ENCODE data around the gene SERPINA1.

SERPINA1 gene

DNA sequence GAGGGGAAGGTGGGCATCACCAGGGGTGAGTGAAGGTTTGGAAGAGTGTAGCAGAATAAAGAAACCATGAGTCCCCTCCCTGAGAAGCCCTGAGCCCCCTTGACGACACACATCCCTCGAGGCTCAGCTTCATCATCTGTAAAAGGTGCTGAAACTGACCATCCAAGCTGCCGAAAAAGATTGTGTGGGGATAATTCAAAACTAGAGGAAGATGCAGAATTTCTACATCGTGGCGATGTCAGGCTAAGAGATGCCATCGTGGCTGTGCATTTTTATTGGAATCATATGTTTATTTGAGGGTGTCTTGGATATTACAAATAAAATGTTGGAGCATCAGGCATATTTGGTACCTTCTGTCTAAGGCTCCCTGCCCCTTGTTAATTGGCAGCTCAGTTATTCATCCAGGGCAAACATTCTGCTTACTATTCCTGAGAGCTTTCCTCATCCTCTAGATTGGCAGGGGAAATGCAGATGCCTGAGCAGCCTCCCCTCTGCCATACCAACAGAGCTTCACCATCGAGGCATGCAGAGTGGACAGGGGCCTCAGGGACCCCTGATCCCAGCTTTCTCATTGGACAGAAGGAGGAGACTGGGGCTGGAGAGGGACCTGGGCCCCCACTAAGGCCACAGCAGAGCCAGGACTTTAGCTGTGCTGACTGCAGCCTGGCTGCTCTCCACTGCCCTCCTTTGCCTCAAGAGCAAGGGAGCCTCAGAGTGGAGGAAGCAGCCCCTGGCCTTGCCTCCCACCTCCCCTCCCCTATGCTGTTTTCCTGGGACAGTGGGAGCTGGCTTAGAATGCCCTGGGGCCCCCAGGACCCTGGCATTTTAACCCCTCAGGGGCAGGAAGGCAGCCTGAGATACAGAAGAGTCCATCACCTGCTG is 7.0 kb downstream of the SERPINA1 start:
- Histone ChIP-seq H2AFZ (ENCODE audit: low read length) (no peak overlapping the region), H3K27ac (ENCODE audit: low read length) (no peak overlapping the region)
- DNase-seq, result no peak

DNA sequence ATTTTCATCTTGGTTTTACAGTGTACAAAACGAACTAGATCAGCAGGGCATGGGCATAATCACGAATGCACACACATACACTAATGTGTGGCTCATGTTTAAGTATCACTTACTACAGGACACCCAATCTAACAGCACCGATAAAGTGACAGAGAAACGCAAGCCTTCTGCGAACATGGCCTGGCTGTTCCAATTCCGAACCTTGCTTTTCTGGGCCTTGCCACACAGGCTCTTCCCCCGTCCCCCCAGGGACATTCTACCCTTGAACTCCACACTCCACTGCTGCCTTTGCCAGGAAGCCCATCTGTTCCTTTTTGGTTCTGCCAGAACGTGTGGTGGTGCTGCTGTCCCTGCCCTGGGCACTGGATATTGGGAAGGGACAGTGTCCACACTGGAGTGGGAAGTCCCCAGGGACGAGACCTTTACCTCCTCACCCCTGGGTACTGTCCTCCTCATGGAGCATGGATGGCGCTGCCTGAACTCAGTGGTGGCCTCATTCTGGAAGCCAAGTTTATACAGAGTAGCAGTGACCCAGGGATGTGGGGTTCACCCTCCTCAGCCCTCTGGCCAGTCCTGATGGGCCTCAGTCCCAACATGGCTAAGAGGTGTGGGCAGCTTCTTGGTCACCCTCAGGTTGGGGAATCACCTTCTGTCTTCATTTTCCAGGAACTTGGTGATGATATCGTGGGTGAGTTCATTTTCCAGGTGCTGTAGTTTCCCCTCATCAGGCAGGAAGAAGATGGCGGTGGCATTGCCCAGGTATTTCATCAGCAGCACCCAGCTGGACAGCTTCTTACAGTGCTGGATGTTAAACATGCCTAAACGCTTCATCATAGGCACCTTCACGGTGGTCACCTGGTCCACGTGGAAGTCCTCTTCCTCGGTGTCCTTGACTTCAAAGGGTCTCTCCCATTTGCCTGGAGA is 7.9 kb downstream of the SERPINA1 start:
- no peak overlapping the region for H2AFZ ChIP-seq (ENCODE audit: low read length)
- H3K27me3 ChIP-seq (replicated peaks; ENCODE audit: insufficient read depth, low read length), result no peaks in the 10 kb centered on the region
- H3K9me3 ChIP-seq (replicated peaks; ENCODE audit: insufficient read depth, low read length), result no peaks in the 10 kb centered on the region
- no peak overlapping the region for H3K9ac ChIP-seq (ENCODE audit: low read length)
- H3F3A ChIP-seq (ENCODE audit: insufficient read depth, low read length), result no peaks in the 10 kb centered on the region
- no peaks in the 10 kb centered on the region for H3K4me1 ChIP-seq (ENCODE audit: low read length)
- H3K4me2 ChIP-seq (ENCODE audit: low read depth, low read length), result no peak overlapping the region
- H4K20me1 ChIP-seq (ENCODE audit: insufficient read depth, low read length), result no peaks in the 10 kb centered on the region
- no peak overlapping the region for H3K4me3 ChIP-seq (ENCODE audit: low read length)
- no peaks in the 10 kb centered on the region for H3K9me2 ChIP-seq (replicated peaks; ENCODE audit: insufficient read depth, low read length)
- H3K79me2 ChIP-seq (ENCODE audit: low read length), result no peaks in the 10 kb centered on the region
- no peaks in the 10 kb centered on the region for H3K36me3 ChIP-seq (replicated peaks; ENCODE audit: insufficient read depth, low read length)
- no peak overlapping the region for H3K27ac ChIP-seq (ENCODE audit: low read length)
- DNase-seq, result no peak
- TF ChIP-seq EZH2 (optimal IDR thresholded peaks at IDR 0.05; ENCODE audit: low read depth, low read length) (no peak), EZH2phosphoT487 (IDR thresholded peaks at IDR 0.05; ENCODE audit: low read length) (no peak)
- TF ChIP-seq, protein P1, sequence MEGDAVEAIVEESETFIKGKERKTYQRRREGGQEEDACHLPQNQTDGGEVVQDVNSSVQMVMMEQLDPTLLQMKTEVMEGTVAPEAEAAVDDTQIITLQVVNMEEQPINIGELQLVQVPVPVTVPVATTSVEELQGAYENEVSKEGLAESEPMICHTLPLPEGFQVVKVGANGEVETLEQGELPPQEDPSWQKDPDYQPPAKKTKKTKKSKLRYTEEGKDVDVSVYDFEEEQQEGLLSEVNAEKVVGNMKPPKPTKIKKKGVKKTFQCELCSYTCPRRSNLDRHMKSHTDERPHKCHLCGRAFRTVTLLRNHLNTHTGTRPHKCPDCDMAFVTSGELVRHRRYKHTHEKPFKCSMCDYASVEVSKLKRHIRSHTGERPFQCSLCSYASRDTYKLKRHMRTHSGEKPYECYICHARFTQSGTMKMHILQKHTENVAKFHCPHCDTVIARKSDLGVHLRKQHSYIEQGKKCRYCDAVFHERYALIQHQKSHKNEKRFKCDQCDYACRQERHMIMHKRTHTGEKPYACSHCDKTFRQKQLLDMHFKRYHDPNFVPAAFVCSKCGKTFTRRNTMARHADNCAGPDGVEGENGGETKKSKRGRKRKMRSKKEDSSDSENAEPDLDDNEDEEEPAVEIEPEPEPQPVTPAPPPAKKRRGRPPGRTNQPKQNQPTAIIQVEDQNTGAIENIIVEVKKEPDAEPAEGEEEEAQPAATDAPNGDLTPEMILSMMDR (IDR thresholded peaks at IDR 0.05; ENCODE audit: low read length), result no peak

More for the DNA sequence above, 7.0 kb downstream of the SERPINA1 start:
- H3K9me3 ChIP-seq (replicated peaks; ENCODE audit: insufficient read depth, low read length), result no peaks in the 10 kb centered on the region
- no peaks in the 10 kb centered on the region for H3K9me2 ChIP-seq (replicated peaks; ENCODE audit: insufficient read depth, low read length)
- no peaks in the 10 kb centered on the region for H3K4me1 ChIP-seq (ENCODE audit: low read length)
- no peak for TF ChIP-seq EZH2phosphoT487 (IDR thresholded peaks at IDR 0.05; ENCODE audit: low read length)
- TF ChIP-seq, protein P1 (IDR thresholded peaks at IDR 0.05; ENCODE audit: low read length), result no peak
- no peak for TF ChIP-seq EZH2 (optimal IDR thresholded peaks at IDR 0.05; ENCODE audit: low read depth, low read length)
- no peak overlapping the region for H3K9ac ChIP-seq (ENCODE audit: low read length)
- no peak overlapping the region for H3K4me2 ChIP-seq (ENCODE audit: low read depth, low read length)
- H3F3A ChIP-seq (ENCODE audit: insufficient read depth, low read length), result no peaks in the 10 kb centered on the region
- no peak overlapping the region for H3K4me3 ChIP-seq (ENCODE audit: low read length)
- no peaks in the 10 kb centered on the region for H3K79me2 ChIP-seq (ENCODE audit: low read length)
- H3K27me3 ChIP-seq (replicated peaks; ENCODE audit: insufficient read depth, low read length), result no peaks in the 10 kb centered on the region
- no peaks in the 10 kb centered on the region for H3K36me3 ChIP-seq (replicated peaks; ENCODE audit: insufficient read depth, low read length)
- no peaks in the 10 kb centered on the region for H4K20me1 ChIP-seq (ENCODE audit: insufficient read depth, low read length)

DNA sequence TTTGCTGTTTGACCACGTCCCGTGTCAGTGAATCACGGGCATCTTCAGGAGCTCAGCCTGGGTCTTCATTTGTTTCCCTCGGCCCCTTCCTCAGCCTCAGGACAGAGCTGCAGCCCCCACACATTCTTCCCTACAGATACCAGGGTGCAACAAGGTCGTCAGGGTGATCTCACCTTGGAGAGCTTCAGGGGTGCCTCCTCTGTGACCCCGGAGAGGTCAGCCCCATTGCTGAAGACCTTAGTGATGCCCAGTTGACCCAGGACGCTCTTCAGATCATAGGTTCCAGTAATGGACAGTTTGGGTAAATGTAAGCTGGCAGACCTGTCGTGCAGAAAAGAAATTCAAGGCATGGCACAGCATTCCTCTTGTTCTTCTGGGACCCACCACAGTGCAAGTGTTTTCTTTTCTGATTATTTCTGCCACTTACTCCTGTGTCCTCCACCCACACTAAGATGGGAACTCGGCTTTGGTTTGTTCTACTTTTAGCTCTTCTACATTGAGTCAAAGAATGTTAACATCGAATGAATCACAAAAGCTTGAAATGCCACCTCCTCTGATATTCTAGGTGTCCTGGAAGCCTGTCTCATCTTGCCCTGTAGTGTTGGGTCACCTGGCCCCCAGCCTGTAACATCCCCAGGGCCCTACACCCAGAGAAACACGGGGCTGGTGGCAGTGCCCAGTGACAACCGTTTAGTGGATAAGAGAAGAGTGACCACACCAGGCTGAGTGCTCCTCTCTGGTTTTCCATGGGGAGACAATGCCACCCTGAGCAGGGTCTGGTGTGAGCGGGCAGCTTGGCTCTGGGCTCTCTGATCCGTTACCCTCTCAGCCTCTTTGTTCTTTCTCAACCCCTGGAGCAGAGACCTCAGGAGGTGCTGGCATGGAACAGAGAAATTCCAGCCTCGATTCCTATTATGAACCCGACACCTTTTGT is 8.8 kb downstream of the SERPINA1 start:
- Histone ChIP-seq H3K27me3 (replicated peaks; ENCODE audit: insufficient read depth, low read length) (no peaks in the 10 kb centered on the region), H3F3A (ENCODE audit: insufficient read depth, low read length) (no peaks in the 10 kb centered on the region), H2AFZ (ENCODE audit: low read length) (no peak overlapping the region), H3K9me2 (replicated peaks; ENCODE audit: insufficient read depth, low read length) (no peaks in the 10 kb centered on the region), H3K4me2 (ENCODE audit: low read depth, low read length) (no peak overlapping the region), H3K79me2 (ENCODE audit: low read length) (no peaks in the 10 kb centered on the region), H4K20me1 (ENCODE audit: insufficient read depth, low read length) (no peaks in the 10 kb centered on the region), H3K27ac (ENCODE audit: low read length) (no peak overlapping the region), H3K36me3 (replicated peaks; ENCODE audit: insufficient read depth, low read length) (no peaks in the 10 kb centered on the region), H3K4me3 (ENCODE audit: low read length) (no peak overlapping the region), H3K4me1 (ENCODE audit: low read length) (no peaks in the 10 kb centered on the region), H3K9ac (ENCODE audit: low read length) (no peak overlapping the region), H3K9me3 (replicated peaks; ENCODE audit: insufficient read depth, low read length) (no peaks in the 10 kb centered on the region)
- TF ChIP-seq EZH2 (optimal IDR thresholded peaks at IDR 0.05; ENCODE audit: low read depth, low read length) (no peak), EZH2phosphoT487 (IDR thresholded peaks at IDR 0.05; ENCODE audit: low read length) (no peak)
- TF ChIP-seq, protein P1 (IDR thresholded peaks at IDR 0.05; ENCODE audit: low read length), result no peak
- no peak for DNase-seq
